GM15510 (cell line): ENCODE measurements around the gene ASB5.

ENCODE experiments used
- POLR2A ChIP-seq: IDR thresholded peaks from 3 replicates; pipeline ENCODE4 v1.6.1; 2011; ENCODE audit warnings: borderline replicate concordance; ENCODE audit not compliant: insufficient read length; ENCODE audit errors: extremely low read depth

ASB5 gene

GRCh38 chr4:176259330-176260090 is 9.5 kb downstream of the ASB5 start:
- no peak for TF ChIP-seq POLR2A

GRCh38 chr4:176258135-176258534 is 10.9 kb downstream of the ASB5 start:
- TF ChIP-seq POLR2A = no peak

GRCh38 chr4:176256921-176257320 is 12.1 kb downstream of the ASB5 start:
- TF ChIP-seq POLR2A = no peak

- TF ChIP-seq POLR2A = no peak
These were observed 26.2 kb downstream of the ASB5 start for GRCh38 chr4:176242764-176243347.

GRCh38 chr4:176241703-176242102 is 27.3 kb downstream of the ASB5 start:
- TF ChIP-seq POLR2A = no peak

GRCh38 chr4:176238826-176239225 is 30.2 kb downstream of the ASB5 start:
- no peak for TF ChIP-seq POLR2A

- TF ChIP-seq POLR2A = no peak
These were observed 30.8 kb downstream of the ASB5 start for GRCh38 chr4:176238157-176238610.

GRCh38 chr4:176236946-176237345 is 32.1 kb downstream of the ASB5 start:
- no peak for TF ChIP-seq POLR2A

GRCh38 chr4:176230836-176231235 is 38.2 kb downstream of the ASB5 start:
- no peak for TF ChIP-seq POLR2A

GRCh38 chr4:176229645-176230044 is 39.4 kb downstream of the ASB5 start:
- TF ChIP-seq POLR2A = no peak

GRCh38 chr4:176226736-176227135 is 42.3 kb downstream of the ASB5 start:
- no peak for TF ChIP-seq POLR2A

- no peak for TF ChIP-seq POLR2A
These were observed 45.5 kb downstream of the ASB5 start for GRCh38 chr4:176223561-176223960.

GRCh38 chr4:176222149-176222548 is 46.9 kb downstream of the ASB5 start:
- TF ChIP-seq POLR2A = no peak

- no peak for TF ChIP-seq POLR2A
These were observed 51.5 kb downstream of the ASB5 start for GRCh38 chr4:176217510-176217909.

GRCh38 chr4:176210579-176211296 is 58.3 kb downstream of the ASB5 start:
- no peak for TF ChIP-seq POLR2A
